ENCODE data around the gene CRACR2B. TPM values are rescaled to one million over a fixed set of nuclear protein-coding genes. Genes with fewer than 3 reads are reported as not detected.
A peak's percentile ranks its signal among the peaks of the same experiment; 100 is the strongest.

The CRACR2B gene
- total and polyA plus RNA-seq, 2 of the 13 experiments (the other 11 are each of a cell fraction or from before 2014, with no cell fraction given), result 14.9 to 21.0 TPM

DNA sequence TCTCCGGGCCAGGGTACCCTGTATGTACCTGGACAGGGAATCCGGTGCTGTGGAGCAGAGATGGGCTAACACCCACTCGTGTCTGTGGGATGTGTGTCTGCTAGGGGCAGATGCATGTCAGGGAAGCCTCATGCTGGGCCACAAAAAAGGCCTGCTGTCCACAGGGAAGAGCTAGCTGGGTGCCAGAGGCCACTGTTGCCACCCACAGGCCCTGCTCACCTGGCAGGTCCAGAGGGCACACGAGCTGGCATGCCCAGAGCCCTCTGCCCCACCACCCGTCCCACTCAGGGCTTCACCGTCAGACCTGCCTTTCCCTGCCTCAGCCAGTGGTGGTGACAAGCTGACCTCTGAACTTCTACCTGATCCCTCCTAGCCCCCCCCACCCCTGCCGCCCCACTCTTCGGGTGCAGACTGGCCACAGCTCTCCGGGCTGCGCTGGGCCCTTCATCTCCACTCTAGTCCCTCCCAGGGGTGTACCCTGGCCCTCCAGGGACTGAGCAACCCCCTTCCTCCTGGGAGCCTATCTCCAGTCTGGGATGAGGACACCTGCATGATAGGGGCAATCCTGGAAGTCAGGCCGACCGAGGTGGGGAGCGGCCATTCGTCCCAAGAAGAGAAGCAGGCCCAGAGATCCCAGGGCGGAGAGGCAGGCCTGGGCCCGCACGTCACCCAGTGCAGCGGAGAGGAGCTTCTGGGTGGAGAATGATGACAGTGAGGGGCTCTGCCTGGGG is 31.0 kb upstream of the CRACR2B start (continued):
- TF ChIP-seq KLF12 (CRISPR knock-in tag; IDR thresholded peaks at IDR 0.05; ENCODE audit: borderline replicate concordance) (no peak), NR2F2 (IDR thresholded peaks at IDR 0.05; ENCODE audit: borderline replicate concordance, low read depth) (peak; percentile 19; the same call in 1 of the 2 replicates), ZNF430 (CRISPR knock-in tag; IDR thresholded peaks at IDR 0.05) (no peak; the same call in 1 of the 2 replicates), FOXA1 (IDR thresholded peaks at IDR 0.05) (no peak), FOXA1 (CRISPR knock-in tag; IDR thresholded peaks at IDR 0.05) (no peak), SRSF1 (optimal IDR thresholded peaks at IDR 0.05; ENCODE audit: low read depth, low read length) (no peak), MYPOP (CRISPR knock-in tag; IDR thresholded peaks at IDR 0.05) (no peak), KDM3A (CRISPR knock-in tag; IDR thresholded peaks at IDR 0.05; ENCODE audit: low read depth) (0 out of 2 replicates have a peak, but pooled peaks have one; percentile 1), PTBP1 (IDR thresholded peaks at IDR 0.05; ENCODE audit: low read depth, low read length, poor library complexity, severe bottlenecking) (peak; percentile 32), ARID2 (CRISPR knock-in tag; IDR thresholded peaks at IDR 0.05; ENCODE audit: borderline replicate concordance) (no peak), NR2F6 (IDR thresholded peaks at IDR 0.05) (no peak; the same call in 1 of the 2 replicates), NR2F6 (CRISPR knock-in tag; IDR thresholded peaks at IDR 0.05) (peak; percentile 17; the same call in 1 of the 2 replicates), MTA1 (CRISPR knock-in tag; IDR thresholded peaks at IDR 0.05; ENCODE audit: borderline replicate concordance) (peak; percentile 31), KLF6 (CRISPR knock-in tag; IDR thresholded peaks at IDR 0.05) (no peak), ZNF333 (CRISPR knock-in tag; IDR thresholded peaks at IDR 0.05; ENCODE audit: borderline replicate concordance) (0 out of 2 replicates have a peak, but pooled peaks have one; percentile 56), ZMYM4 (CRISPR knock-in tag; IDR thresholded peaks at IDR 0.05) (no peak), ZBTB7A (CRISPR knock-in tag; IDR thresholded peaks at IDR 0.05) (0 out of 2 replicates have a peak, but pooled peaks have one; percentile 31)
- TF ChIP-seq, protein P1, sequence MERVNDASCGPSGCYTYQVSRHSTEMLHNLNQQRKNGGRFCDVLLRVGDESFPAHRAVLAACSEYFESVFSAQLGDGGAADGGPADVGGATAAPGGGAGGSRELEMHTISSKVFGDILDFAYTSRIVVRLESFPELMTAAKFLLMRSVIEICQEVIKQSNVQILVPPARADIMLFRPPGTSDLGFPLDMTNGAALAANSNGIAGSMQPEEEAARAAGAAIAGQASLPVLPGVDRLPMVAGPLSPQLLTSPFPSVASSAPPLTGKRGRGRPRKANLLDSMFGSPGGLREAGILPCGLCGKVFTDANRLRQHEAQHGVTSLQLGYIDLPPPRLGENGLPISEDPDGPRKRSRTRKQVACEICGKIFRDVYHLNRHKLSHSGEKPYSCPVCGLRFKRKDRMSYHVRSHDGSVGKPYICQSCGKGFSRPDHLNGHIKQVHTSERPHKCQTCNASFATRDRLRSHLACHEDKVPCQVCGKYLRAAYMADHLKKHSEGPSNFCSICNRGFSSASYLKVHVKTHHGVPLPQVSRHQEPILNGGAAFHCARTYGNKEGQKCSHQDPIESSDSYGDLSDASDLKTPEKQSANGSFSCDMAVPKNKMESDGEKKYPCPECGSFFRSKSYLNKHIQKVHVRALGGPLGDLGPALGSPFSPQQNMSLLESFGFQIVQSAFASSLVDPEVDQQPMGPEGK (CRISPR knock-in tag; IDR thresholded peaks at IDR 0.05), result peak; percentile 9; the same call in 1 of the 2 replicates
- TF ChIP-seq, protein P2, sequence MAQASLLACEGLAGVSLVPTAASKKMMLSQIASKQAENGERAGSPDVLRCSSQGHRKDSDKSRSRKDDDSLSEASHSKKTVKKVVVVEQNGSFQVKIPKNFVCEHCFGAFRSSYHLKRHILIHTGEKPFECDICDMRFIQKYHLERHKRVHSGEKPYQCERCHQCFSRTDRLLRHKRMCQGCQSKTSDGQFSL (CRISPR knock-in tag; IDR thresholded peaks at IDR 0.05), result peak; percentile 83
- TF ChIP-seq, protein P3, sequence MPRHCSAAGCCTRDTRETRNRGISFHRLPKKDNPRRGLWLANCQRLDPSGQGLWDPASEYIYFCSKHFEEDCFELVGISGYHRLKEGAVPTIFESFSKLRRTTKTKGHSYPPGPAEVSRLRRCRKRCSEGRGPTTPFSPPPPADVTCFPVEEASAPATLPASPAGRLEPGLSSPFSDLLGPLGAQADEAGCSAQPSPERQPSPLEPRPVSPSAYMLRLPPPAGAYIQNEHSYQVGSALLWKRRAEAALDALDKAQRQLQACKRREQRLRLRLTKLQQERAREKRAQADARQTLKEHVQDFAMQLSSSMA (CRISPR knock-in tag; IDR thresholded peaks at IDR 0.05), result 0 out of 2 replicates have a peak, but pooled peaks have one; percentile 14
- TF ChIP-seq, protein P4, sequence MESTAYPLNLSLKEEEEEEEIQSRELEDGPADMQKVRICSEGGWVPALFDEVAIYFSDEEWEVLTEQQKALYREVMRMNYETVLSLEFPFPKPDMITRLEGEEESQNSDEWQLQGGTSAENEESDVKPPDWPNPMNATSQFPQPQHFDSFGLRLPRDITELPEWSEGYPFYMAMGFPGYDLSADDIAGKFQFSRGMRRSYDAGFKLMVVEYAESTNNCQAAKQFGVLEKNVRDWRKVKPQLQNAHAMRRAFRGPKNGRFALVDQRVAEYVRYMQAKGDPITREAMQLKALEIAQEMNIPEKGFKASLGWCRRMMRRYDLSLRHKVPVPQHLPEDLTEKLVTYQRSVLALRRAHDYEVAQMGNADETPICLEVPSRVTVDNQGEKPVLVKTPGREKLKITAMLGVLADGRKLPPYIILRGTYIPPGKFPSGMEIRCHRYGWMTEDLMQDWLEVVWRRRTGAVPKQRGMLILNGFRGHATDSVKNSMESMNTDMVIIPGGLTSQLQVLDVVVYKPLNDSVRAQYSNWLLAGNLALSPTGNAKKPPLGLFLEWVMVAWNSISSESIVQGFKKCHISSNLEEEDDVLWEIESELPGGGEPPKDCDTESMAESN (CRISPR knock-in tag; conservative IDR thresholded peaks at IDR 0.05), result no peak
- TF ChIP-seq, protein P5, sequence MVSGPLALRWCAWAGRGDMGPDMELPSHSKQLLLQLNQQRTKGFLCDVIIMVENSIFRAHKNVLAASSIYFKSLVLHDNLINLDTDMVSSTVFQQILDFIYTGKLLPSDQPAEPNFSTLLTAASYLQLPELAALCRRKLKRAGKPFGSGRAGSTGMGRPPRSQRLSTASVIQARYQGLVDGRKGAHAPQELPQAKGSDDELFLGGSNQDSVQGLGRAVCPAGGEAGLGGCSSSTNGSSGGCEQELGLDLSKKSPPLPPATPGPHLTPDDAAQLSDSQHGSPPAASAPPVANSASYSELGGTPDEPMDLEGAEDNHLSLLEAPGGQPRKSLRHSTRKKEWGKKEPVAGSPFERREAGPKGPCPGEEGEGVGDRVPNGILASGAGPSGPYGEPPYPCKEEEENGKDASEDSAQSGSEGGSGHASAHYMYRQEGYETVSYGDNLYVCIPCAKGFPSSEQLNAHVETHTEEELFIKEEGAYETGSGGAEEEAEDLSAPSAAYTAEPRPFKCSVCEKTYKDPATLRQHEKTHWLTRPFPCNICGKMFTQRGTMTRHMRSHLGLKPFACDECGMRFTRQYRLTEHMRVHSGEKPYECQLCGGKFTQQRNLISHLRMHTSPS (CRISPR knock-in tag; IDR thresholded peaks at IDR 0.05; ENCODE audit: low read depth), result peak; percentile 70; the same call in 1 of the 2 replicates

All from HepG2 (cell line).